ENCODE measurements around the gene KPTN.

Gene KPTN

DNA sequence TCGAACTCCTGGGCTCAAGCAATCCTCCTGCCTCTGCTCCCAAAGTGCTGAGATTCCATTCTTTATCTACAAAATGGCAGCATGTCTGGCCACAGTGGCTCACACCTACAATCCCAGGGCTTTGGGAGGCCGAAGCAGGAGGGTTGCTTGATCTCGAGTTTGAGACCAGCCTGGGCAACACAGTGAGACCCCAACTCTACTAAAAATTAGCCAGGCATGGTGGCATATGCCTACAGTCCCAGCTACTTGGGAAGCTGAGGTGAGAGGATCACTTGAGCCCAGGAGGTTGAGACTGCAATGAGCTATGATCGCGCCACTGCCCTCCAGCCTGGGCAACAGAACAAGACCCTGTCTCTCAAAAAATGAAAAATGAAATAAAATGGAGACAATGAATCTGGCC is 24.7 kb upstream of the KPTN start:
- DNase-seq = no peak

DNA sequence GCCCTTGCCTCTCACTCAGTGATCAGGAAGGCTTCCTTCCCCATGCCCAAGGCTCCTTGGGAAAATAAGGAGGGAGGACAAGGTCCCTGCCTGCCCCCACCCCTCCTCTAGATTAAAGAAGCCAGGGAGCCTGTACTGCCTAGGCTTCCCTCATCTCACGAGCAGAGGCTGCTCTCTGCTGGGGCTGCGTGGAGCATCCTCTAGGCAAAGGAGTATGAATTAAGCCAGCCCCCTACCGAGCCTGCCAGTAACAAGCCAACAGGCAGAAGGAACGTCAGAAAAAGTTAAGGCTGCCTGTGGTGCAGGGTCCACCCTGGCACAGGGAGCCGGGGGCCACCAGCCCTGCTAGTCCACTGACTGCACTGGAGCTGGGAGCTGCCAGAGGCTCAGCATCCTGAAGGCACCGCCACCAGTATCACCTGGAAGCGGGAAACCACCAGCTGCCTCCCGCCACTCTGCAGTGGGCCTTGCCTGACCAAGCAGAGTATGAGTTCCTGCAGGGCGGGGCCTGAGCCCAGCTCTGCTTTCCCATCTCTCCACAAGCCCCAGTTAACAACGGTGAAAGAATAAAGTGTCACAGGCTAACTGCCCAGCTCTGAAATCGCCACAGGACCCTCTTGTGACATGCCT is 24.0 kb upstream of the KPTN start:
- no peak for DNase-seq

- DNase-seq = no peak
Observed at GRCh38 chr19:47507012-47507411, 23.0 kb upstream of the KPTN start.

GRCh38 chr19:47506459-47506858 is 22.4 kb upstream of the KPTN start:
- no peak for DNase-seq

- DNase-seq = no peak
Observed at GRCh38 chr19:47505506-47505905, 21.5 kb upstream of the KPTN start.

GRCh38 chr19:47503826-47504150 is 19.8 kb upstream of the KPTN start:
- DNase-seq = no peak

GRCh38 chr19:47503130-47503825 is 19.3 kb upstream of the KPTN start:
- DNase-seq = no peak

DNA sequence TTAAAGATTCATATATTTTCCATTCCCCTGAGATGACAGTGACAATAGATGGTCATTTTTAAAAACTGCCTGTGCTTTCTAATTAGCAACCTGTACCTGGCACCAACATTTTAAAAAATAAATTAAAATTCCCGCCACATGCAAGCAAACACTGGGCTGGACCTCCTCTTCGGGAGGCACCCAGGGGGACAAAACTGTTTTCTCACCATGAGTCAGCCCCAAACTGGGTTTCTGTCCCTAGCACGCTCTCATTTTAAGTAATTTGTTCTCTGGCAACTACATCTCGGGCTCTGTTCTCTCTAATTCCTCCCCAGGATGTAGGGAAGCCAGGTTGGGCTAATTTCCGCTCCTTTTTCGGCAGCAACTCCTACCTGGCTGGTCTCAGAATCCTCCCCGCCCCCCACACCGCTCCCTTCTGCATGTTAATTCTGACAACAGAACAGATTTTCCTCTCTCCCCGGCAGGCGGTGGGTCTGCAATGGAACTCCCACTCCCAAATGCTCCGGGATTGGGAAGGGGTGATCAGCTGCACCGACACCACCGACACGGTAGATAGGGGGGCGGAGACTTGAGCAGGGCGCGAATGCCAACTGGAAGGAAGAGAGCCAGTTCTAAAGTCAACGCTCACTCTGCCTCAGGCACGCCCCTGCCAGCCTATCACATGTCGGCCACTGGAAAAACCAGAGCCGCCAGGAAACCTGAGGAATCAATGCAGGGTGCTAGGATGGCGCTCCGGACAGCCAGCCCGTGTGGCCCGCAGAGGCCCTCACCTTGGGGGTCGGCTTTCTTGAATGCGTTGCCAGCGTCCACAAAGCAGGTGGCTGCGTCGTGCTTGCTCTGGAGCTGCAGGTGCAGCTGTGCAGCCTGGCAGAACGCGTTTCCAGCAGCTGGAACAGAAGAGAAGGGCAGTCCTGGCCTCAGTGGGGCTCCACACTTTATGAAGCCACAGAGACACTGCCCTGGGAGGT is 16.1 kb upstream of the KPTN start:
- DNase-seq = no peak

DNA sequence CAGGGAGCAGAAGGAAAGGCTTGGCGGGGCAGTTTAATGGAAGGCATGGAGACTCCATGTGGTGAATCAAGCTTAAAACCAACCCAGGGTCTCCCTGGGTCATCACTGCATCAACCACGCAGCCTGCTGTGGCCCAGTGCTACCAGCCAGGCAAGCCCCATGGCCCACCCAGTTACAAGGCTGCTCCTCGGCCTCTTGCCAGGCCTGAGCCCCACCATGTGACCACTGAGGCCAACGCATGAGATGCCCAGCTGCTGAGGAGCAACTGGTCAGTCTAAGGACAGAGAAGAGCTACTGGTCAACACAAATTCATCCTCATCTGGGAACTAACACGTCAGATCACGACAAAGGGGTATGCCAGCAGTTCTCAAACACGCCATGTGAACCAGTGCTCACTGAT is 15.4 kb upstream of the KPTN start:
- DNase-seq = no peak

DNA sequence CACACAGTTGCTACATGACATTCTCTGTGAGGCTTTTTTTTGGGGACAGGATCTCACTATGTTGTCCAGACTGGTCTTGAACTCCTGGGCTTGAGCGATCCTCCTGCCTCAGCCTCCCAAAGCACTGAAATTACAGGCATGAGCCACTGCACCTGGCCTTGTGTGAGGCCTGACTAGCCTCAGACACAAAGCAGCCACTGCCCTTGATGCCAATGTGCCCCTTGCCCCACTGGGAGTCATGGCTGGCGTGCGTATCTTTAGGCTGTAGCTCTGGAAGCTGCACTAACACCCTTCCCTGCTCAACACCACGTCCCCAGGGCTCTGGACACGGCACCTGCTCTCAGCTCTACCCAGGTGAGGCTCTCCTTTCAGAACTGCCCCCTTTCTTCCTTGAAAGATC is 14.5 kb upstream of the KPTN start:
- DNase-seq = no peak

- DNase-seq = no peak
Observed at GRCh38 chr19:47497821-47498520, 14.0 kb upstream of the KPTN start.

GRCh38 chr19:47497050-47497766 is 13.2 kb upstream of the KPTN start:
- no peak for DNase-seq

DNA sequence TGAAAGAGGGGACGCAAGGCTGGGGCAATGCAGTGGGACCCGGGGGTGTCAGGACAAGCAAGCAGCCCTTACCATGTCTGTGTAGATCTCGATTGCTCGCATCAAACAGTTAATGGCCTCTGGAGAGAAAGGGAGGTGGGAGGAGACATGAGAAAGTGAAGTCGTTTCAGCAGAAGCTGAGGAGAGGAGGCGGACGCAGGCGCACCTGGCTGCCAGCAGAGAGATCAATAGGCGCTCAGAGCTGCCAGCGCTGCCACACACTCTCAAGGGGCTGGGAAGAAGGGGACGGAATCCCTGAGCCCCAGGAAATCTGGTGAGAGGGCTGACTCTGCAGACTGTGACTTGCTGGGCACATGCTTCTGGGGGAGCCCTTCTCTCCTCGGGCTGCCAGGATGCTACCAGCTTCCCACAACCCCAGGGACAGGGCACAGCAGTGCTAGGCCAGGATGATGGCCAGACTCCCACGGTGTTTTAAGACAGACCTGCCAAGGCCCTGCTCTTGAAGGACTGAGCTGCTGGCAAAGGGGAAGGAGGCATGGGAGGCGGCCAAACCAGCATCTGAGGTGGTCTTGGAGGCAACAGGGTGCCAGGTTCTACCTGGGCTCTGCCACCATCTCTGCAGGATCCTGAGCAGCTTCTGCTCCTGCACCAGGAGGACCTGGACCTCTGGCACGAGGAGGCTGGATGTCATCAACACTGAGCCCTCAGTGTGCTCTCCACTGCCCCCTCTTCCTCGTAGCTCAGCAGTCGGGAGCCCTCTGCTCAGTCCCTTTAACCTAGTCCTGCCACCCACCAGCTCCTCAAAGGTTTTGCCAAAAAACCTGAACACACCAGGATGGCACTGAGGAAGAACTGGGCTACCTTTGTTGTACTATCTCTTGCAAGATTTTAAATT is 11.7 kb upstream of the KPTN start:
- DNase-seq = no peak

- DNase-seq = no peak
Observed at GRCh38 chr19:47494729-47495128, 10.7 kb upstream of the KPTN start.

DNA sequence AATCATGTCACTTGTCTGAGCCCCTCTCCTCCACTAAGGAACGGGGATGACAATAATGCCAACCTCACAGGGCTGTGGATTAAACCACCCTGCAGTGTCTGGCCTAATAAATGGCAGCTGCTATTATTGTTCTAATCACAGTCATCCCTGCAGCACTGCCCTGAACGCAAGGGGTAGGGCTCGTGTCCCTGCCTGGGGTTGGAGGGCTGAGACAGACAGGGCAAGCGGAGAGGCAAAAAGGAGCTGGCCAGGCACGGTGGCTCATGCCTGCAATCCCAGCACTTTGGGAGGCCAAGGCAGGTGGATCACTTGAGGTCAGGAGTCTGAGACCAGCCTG is 10.2 kb upstream of the KPTN start:
- no peak for DNase-seq

DNA sequence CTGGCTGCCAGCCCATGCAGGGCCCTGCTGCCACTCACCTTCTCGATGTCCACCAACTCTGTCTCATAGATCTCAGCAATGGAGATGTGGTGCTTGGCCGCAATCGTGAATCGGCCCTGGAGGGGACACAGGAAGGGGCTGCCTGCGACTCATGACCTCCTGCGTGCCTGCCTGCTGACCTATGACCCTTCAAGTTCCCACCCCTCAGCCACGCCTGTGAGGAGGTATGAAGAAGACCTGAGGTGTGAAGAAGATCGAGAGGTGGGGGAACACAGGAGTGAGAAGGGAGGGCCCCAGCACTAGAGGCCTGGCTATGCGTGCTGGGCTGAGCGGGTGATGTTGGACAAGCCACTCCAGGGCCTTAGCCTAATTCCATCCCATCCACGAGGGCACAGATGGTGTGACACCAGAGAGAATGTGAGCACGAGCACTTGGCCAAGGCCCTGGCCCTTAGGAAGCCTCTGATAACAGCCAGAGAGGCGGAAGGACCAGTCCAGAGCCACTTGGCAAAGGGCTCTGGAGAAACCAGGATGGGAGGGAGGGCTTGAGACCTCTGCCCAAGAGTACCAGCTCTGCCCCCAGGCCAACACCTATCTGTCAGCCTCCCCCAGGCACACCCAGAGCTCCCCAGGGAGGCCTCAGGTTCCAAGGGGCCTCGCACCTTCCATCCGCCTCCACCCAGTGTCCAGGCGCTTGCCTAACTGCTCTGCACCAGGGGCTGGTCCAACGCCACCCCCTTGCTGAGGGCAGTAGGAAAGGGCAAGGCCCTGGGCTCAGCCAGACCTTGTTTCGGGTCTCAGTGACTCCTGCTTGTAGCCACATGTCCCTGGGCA is 9.6 kb upstream of the KPTN start:
- no peak for DNase-seq

DNA sequence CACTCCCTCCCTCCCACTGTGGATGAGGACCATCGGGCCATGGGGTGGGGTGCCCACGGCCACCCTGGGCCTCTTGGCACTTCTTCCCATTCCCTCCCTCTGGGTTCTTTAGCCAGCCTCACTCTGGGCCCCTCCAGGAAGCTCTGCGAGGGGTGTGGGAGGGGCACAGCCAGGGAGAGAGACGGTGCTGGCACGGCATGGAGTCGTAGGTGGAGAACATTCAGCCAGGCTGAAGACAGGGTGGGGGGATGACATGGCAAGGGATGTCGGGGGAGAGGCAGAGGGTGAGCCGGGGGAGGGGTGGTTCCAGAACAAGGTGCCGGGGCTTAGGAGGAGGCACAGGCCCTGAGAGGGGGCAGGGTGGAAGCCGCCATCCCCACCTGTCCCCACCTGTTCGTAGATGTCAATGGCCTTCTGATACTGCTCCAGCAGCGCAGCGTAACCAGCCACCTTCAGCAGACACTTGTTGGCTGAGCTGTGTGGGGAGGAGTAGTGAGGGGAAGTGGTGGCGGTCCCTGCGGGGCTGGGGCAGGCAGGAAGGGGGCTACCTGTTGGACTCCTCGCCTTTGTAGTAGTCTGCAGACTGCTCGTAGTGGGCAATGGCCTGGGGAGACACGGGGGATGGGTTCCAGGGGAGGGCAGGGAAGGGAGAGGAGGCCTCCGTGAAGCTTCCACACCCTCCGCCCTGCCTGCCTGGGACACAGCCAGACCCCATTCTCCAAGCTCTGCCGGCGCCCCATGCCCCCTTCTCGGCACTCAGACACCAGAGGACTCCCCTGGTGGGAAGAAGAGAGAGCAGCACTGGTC is 8.8 kb upstream of the KPTN start:
- no peak for DNase-seq

DNA sequence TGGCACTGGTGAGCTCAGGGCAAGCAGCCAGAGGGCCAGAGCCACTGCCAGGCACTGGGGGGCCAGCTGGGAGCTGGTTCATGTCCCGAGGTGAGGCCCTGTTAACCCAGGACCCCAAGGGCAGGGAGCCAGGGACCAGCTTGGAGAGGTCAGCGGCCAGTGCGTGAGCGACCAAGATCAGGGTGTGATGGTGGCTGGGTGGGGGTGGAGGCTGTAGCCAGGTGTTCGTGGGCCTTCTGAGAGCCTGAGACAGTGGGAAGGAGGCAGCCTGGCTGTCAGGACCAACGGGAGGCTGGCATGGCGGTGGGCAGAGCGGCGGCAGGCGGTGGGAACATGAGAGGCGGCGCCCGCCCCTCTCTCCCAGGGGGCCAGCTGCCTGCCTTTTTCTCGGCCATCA is 8.1 kb upstream of the KPTN start:
- no peak for DNase-seq

- no peak for DNase-seq
Observed at GRCh38 chr19:47491358-47492136, 7.5 kb upstream of the KPTN start.
